Measurements from ENCODE around the gene ADCY3.

The ADCY3 gene

DNA sequence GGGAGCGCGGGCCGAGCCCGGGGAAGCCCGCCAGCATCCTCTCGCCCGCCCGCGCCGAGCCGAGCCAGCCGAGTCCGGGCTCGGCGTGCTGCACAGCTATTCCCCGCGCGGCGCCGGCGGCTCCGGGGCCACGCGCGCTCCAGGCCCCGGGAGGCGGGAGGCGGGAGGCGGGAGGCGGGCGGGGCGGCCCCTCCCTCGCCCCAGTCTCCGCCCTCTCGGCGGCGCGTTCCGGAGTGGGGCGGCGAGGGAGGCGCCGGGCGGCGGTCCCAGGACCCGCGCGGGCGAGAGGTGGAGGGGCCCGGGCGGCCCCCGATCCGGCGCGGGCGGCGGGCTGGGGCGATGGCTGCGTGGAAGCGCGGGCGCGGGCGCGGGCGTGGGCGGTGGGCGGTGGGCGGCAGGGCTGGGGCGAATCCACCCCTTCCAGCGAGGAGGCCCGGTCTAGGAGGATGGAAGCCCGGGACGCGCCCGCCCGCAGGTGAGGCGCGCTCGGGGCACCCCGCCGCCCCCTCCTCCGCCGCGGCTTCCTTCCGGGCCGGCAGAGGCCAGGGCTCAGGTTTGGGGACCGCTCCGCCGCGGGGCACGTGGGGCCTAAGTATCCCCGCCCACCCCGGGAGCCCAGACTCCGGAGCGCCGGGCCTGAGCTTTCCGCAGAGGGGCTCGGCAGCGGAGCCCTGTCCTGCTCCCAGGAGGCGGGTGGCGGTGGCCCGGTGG is at the start of gene ADCY3:
Gene ADCY3, minus strand, starts transcription at position 140 of the 711 bp plus-strand sequence. CDS start 1,250 bp downstream, outside the sequence.
- TF ChIP-seq, protein P1, sequence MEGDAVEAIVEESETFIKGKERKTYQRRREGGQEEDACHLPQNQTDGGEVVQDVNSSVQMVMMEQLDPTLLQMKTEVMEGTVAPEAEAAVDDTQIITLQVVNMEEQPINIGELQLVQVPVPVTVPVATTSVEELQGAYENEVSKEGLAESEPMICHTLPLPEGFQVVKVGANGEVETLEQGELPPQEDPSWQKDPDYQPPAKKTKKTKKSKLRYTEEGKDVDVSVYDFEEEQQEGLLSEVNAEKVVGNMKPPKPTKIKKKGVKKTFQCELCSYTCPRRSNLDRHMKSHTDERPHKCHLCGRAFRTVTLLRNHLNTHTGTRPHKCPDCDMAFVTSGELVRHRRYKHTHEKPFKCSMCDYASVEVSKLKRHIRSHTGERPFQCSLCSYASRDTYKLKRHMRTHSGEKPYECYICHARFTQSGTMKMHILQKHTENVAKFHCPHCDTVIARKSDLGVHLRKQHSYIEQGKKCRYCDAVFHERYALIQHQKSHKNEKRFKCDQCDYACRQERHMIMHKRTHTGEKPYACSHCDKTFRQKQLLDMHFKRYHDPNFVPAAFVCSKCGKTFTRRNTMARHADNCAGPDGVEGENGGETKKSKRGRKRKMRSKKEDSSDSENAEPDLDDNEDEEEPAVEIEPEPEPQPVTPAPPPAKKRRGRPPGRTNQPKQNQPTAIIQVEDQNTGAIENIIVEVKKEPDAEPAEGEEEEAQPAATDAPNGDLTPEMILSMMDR (IDR thresholded peaks at IDR 0.05; ENCODE audit: unreplicated experiment in 3 of 3): no peak
- Mint-ChIP-seq H3K27ac (peak within 1 kb of the TSS; percentile 61 to 76 (median 69)), H3K4me1 (peaks cover 12% of the 10 kb centered on the region), H3K36me3 (ENCODE audit: low read depth) (peaks cover 9% of the 10 kb centered on the region), H3K27me3 (ENCODE audit: low read depth) (peaks cover 27% of the 10 kb centered on the region), H3K9me3 (no peaks in the 10 kb centered on the region), H3K4me3 (peak within 1 kb of the TSS; percentile 80 to 92 (median 91))

DNA sequence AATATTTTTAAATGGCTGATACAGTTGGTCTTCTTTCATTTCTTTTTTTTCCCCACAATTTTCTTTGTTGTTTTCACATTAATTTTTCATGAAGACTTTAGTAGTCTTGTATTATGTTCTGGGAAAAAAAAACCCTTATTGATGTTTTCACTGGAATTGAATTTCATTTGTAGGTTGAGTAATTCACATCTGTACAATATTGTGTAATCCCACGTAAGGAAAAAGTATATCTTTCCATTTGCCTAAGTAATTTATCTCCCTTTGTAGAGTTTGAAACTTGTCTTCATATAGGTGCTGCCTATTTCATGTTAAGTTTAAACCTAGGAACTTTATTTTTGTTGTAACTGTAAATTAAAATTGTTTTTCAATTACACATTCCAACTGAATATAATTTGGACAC is 49.7 kb upstream of the ADCY3 start:
- peaks cover 5% of the 10 kb centered on the region for H3K4me1 Mint-ChIP-seq
- H3K27ac Mint-ChIP-seq: no peak overlapping the region
- H3K9me3 Mint-ChIP-seq: no peaks in the 10 kb centered on the region
- peaks cover 20% of the 10 kb centered on the region for H3K36me3 Mint-ChIP-seq (ENCODE audit: low read depth)
- H3K27me3 Mint-ChIP-seq (ENCODE audit: low read depth): no peaks in the 10 kb centered on the region
- TF ChIP-seq, protein P1 (IDR thresholded peaks at IDR 0.05; ENCODE audit: unreplicated experiment in 3 of 3): no peak
- H3K4me3 Mint-ChIP-seq: no peak overlapping the region

DNA sequence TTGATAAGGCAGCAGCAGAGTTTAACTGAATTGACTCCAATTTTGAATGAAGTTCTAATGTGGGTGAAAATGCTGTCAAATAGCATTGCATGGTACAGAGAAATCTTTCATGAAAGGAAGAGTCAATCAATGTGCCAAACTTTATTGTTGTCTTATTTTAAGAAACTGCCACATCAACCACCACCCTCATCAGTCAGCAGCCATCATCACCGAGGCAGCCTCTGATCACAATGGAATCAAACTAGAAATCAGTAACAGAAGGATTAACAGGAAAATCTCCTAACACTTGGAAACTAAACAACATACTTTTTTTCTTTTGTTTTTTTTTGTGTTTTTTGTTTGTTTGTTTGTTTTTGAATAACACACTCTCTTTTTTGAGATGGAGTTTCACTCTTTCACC is 41.9 kb upstream of the ADCY3 start:
- no peaks in the 10 kb centered on the region for H3K4me1 Mint-ChIP-seq
- H3K4me3 Mint-ChIP-seq: no peak overlapping the region
- H3K36me3 Mint-ChIP-seq (ENCODE audit: low read depth): peaks cover 88% of the 10 kb centered on the region
- TF ChIP-seq, protein P1 (IDR thresholded peaks at IDR 0.05; ENCODE audit: unreplicated experiment in 3 of 3): no peak
- no peaks in the 10 kb centered on the region for H3K27me3 Mint-ChIP-seq (ENCODE audit: low read depth)
- H3K9me3 Mint-ChIP-seq: peaks cover 4% of the 10 kb centered on the region
- H3K27ac Mint-ChIP-seq: no peak overlapping the region

DNA sequence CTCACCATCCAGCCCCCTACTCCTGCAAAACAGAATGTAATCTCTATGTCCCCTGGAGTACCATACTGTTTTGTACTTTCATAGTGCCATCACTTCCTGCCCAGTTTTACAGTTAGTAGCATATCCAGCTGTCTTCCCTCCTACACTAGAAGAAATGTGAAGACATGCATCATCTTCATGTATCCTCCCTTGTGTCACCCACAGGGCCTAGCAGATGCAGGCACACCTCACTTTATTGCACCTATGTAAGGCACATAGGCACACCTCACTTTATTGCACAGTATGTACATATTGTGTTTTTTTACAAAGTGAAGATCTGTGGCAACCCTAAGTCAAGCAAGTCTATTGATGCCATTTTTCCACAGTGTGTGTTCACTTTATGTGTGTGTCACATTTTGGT is 39.7 kb upstream of the ADCY3 start:
- H3K27me3 Mint-ChIP-seq (ENCODE audit: low read depth): no peaks in the 10 kb centered on the region
- H3K36me3 Mint-ChIP-seq (ENCODE audit: low read depth): peaks cover 92% of the 10 kb centered on the region
- TF ChIP-seq, protein P1 (IDR thresholded peaks at IDR 0.05; ENCODE audit: unreplicated experiment in 3 of 3): no peak
- peaks cover 21% of the 10 kb centered on the region for H3K9me3 Mint-ChIP-seq
- no peaks in the 10 kb centered on the region for H3K4me1 Mint-ChIP-seq
- no peak overlapping the region for H3K4me3 Mint-ChIP-seq
- H3K27ac Mint-ChIP-seq: no peak overlapping the region

DNA sequence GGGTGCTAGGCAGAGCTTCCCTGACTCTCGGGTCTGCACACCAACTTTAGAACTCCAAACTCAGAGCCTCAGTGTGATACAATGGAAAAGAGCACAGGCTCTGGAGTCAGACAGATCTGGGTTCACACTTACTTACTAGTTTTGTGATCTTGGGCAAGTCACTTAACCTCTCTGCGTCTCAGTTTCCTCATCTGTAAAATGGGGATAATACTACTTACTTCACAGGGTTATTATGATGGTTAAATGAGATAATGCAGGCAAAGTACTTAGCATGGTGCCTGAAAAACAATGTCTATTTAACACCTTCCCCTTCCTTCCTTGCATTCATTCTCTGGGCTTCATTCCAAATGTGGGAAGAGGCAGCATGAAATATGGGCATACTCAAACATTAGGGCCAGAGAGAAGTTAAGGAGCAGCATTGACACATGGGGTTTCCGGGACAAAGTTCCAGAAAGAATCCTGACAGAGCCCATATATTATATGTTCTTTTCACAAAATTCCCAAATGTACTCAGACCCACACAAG is 38.4 kb upstream of the ADCY3 start:
- no peaks in the 10 kb centered on the region for H3K27me3 Mint-ChIP-seq (ENCODE audit: low read depth)

More for the DNA sequence above, 38.4 kb upstream of the ADCY3 start:
- Mint-ChIP-seq H3K9me3 (peaks cover 30% of the 10 kb centered on the region), H3K4me1 (no peaks in the 10 kb centered on the region), H3K27ac (no peak overlapping the region), H3K4me3 (no peak overlapping the region), H3K36me3 (ENCODE audit: low read depth) (peaks cover 95% of the 10 kb centered on the region)
- TF ChIP-seq, protein P1 (IDR thresholded peaks at IDR 0.05; ENCODE audit: unreplicated experiment in 3 of 3): no peak

Data from nephron (organoid).